ENCODE data around the gene ISG15.

ISG15 gene

GRCh38 chr1:1013105-1013921 is at the start of gene ISG15:
Gene ISG15 (plus strand): TSS chr1:1013497. CDS start chr1:1013574, 77 bp downstream.
- peak within 1 kb of the TSS; percentile 65 for H3K4me3 ChIP-seq (replicated peaks; ENCODE audit: low read depth, low read length)
- TF ChIP-seq CTCF (IDR thresholded peaks at IDR 0.05; ENCODE audit: low read depth, low read length, missing control alignments), result no peak
- no peak for DNase-seq (ENCODE audit: extremely low read depth, low read depth)

GRCh38 chr1:963746-964525 is 49.4 kb upstream of the ISG15 start:
- H3K4me3 ChIP-seq (replicated peaks; ENCODE audit: low read depth, low read length), result no peak overlapping the region
- no peak for TF ChIP-seq CTCF (IDR thresholded peaks at IDR 0.05; ENCODE audit: low read depth, low read length, missing control alignments)
- DNase-seq (ENCODE audit: extremely low read depth, low read depth), result no peak

- TF ChIP-seq CTCF (IDR thresholded peaks at IDR 0.05; ENCODE audit: low read depth, low read length, missing control alignments), result no peak
- H3K4me3 ChIP-seq (replicated peaks; ENCODE audit: low read depth, low read length), result no peak overlapping the region
- DNase-seq (ENCODE audit: extremely low read depth, low read depth), result no peak
Observed at GRCh38 chr1:964691-965525, 48.4 kb upstream of the ISG15 start.

DNA sequence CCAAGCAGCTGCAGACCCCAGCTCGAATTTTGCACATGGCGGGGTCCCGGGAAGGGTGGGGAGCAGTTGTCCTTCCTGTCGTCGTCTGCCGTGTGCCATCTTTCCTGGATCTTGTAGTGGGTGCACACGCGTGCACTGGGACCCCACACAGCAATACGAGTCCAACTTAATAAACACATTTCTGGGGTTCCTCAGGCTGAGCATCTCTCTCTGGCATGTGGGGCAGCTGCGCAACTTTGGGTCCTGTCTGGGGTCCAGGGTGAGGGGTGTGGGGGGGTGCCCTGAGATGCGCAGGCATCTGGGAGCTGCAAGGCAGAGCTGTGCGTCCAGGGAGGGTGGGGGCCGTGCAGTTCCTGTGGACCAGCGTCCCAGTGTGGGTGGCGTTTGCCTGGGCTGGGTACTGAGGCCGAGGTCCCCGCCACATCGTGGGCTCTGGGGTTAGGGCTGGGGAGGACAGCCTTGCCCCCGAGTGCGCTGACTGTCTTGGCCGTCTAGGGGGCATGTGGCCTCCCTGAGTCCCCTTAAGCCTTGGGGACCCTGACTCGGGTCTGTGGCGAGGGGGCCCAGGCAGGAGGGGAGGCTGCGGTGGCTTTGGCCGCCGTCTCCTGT is 47.7 kb upstream of the ISG15 start:
- H3K4me3 ChIP-seq (replicated peaks; ENCODE audit: low read depth, low read length), result peak overlapping the region; percentile 53; the same call in 1 of the 2 replicates
- no peak for TF ChIP-seq CTCF (IDR thresholded peaks at IDR 0.05; ENCODE audit: low read depth, low read length, missing control alignments)
- DNase-seq (ENCODE audit: extremely low read depth, low read depth), result no peak

GRCh38 chr1:966135-966703 is 47.1 kb upstream of the ISG15 start, which contains the start of gene PLEKHN1:
Gene PLEKHN1 (plus strand): TSS chr1:966482. CDS start chr1:966532, 50 bp downstream.
- no peak for DNase-seq (ENCODE audit: extremely low read depth, low read depth)
- TF ChIP-seq CTCF (IDR thresholded peaks at IDR 0.05; ENCODE audit: low read depth, low read length, missing control alignments), result no peak
- peak within 1 kb of the TSS; percentile 53 for H3K4me3 ChIP-seq (replicated peaks; ENCODE audit: low read depth, low read length)
